KMS-11 (cell line): ENCODE data around the gene METAP1.
A peak's percentile ranks its signal among the peaks of the same experiment; 100 is the strongest.

ENCODE experiments used
- H2AFZ ChIP-seq: fragments of 200-600 bp; sonication (generic); 2 replicates; pipeline ENCODE4 v1.6.1; 2016; ENCODE audit warnings: antibody characterized with exemption, mixed run types, low read depth
- H3K27ac ChIP-seq: fragments of 200-600 bp; sonication (generic); 2 replicates; pipeline ENCODE4 v1.6.1; 2016; ENCODE audit warnings: mild to moderate bottlenecking, mixed run types
- H3K27me3 ChIP-seq: fragments of 200-600 bp; sonication (generic); 2 replicates; pipeline ENCODE4 v1.6.1; 2017; ENCODE audit warnings: mild to moderate bottlenecking, low read depth, mixed run types, moderate library complexity; ENCODE audit not compliant: insufficient read depth
- H3K36me3 ChIP-seq: fragments of 200-600 bp; sonication (generic); 2 replicates; pipeline ENCODE4 v1.6.1; 2017; ENCODE audit warnings: mild to moderate bottlenecking, mixed run types; ENCODE audit not compliant: insufficient read depth
- H3K4me1 ChIP-seq: fragments of 200-600 bp; sonication (generic); 2 replicates; pipeline ENCODE4 v1.6.1; 2016; ENCODE audit warnings: mild to moderate bottlenecking, low read depth, mixed run types; ENCODE audit not compliant: poor library complexity, severe bottlenecking
- H3K4me2 ChIP-seq: fragments of 200-600 bp; sonication (generic); 2 replicates; pipeline ENCODE4 v1.7.0; 2016; ENCODE audit warnings: mild to moderate bottlenecking, mixed run types
- H3K4me3 ChIP-seq: fragments of 200-600 bp; sonication (generic); IDR thresholded peaks from 2 replicates; pipeline ENCODE4 v1.6.1; 2017; ENCODE audit warnings: low read depth, low read length, mixed read lengths; ENCODE audit not compliant: insufficient read depth
- H3K79me2 ChIP-seq: fragments of 200-600 bp; sonication (generic); 2 replicates; pipeline ENCODE4 v1.6.1; 2016; ENCODE audit warnings: low read depth, mixed run types; ENCODE audit not compliant: insufficient read depth
- H3K9ac ChIP-seq: fragments of 200-600 bp; sonication (generic); 2 replicates; pipeline ENCODE4 v1.6.1; 2016; ENCODE audit warnings: mild to moderate bottlenecking, mixed run types
- H4K20me1 ChIP-seq: fragments of 200-600 bp; sonication (generic); 2 replicates; pipeline ENCODE4 v1.6.1; 2016; ENCODE audit warnings: mild to moderate bottlenecking, mixed run types; ENCODE audit not compliant: insufficient read depth
- TF ChIP-seq, protein P1 (sequence below): fragments of 200-600 bp; sonication (generic); conservative IDR thresholded peaks from 2 replicates; pipeline ENCODE4 v1.6.1; 2017; ENCODE audit warnings: low read depth, mild to moderate bottlenecking, antibody characterized with exemption, low read length, moderate library complexity, mixed read lengths

Gene METAP1

DNA sequence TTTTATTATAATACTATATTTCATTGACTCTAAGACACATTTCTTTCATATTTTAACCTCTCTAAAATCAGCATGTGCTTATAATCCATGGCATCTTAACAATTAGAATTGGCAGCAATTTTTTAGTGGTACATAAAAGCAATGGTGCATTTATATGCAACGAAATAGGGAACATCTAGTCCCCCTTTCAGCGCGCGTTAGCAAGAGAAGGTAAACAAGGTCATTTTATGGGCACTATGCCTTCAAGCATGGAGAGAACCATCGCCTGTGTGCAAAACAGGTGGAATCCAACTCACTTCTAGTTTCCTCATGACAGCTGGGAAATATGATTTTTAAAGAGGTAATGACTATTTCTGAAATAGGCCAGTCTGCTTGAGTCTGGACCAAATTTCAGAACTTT, 86.7 kb downstream of the METAP1 start:
- TF ChIP-seq, protein P1, sequence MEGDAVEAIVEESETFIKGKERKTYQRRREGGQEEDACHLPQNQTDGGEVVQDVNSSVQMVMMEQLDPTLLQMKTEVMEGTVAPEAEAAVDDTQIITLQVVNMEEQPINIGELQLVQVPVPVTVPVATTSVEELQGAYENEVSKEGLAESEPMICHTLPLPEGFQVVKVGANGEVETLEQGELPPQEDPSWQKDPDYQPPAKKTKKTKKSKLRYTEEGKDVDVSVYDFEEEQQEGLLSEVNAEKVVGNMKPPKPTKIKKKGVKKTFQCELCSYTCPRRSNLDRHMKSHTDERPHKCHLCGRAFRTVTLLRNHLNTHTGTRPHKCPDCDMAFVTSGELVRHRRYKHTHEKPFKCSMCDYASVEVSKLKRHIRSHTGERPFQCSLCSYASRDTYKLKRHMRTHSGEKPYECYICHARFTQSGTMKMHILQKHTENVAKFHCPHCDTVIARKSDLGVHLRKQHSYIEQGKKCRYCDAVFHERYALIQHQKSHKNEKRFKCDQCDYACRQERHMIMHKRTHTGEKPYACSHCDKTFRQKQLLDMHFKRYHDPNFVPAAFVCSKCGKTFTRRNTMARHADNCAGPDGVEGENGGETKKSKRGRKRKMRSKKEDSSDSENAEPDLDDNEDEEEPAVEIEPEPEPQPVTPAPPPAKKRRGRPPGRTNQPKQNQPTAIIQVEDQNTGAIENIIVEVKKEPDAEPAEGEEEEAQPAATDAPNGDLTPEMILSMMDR = no peak

DNA sequence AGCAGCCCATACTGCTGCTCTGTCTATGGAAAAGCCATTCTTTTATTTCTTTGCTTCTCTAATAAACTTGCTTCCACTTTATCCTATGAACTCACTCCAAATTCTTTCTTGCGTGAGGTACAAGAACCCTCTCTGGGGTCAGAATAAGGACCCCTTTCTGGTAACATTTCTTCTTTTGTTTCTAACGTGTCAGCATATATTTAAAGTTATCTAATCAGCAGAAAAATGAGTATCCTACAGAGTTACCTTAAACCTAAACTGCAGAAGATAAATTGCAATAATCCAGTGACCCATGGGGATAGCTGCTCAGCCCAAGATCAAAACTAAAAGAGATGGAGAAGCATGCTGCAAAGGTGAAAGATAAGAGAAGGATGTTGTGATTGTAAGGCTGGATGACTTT, 89.1 kb downstream of the METAP1 start:
- Histone ChIP-seq H3K4me3 (no peak overlapping the region), H3K4me2 (no peak overlapping the region), H3K36me3 (no peaks in the 10 kb centered on the region), H3K79me2 (peaks cover 20% of the 10 kb centered on the region), H3K27me3 (no peaks in the 10 kb centered on the region), H3K4me1 (peaks cover 12% of the 10 kb centered on the region), H4K20me1 (no peaks in the 10 kb centered on the region), H3K27ac (no peak overlapping the region), H2AFZ (no peak overlapping the region), H3K9ac (no peak overlapping the region)
- TF ChIP-seq, protein P1 = no peak

More for the DNA sequence above, 86.7 kb downstream of the METAP1 start:
- Histone ChIP-seq H3K9ac (no peak overlapping the region), H3K4me2 (no peak overlapping the region), H3K79me2 (peaks cover 11% of the 10 kb centered on the region; the same call in 1 of the 2 replicates), H3K36me3 (no peaks in the 10 kb centered on the region), H3K27me3 (no peaks in the 10 kb centered on the region), H4K20me1 (no peaks in the 10 kb centered on the region), H2AFZ (no peak overlapping the region), H3K4me3 (no peak overlapping the region), H3K4me1 (peaks cover 3% of the 10 kb centered on the region), H3K27ac (no peak overlapping the region)

DNA sequence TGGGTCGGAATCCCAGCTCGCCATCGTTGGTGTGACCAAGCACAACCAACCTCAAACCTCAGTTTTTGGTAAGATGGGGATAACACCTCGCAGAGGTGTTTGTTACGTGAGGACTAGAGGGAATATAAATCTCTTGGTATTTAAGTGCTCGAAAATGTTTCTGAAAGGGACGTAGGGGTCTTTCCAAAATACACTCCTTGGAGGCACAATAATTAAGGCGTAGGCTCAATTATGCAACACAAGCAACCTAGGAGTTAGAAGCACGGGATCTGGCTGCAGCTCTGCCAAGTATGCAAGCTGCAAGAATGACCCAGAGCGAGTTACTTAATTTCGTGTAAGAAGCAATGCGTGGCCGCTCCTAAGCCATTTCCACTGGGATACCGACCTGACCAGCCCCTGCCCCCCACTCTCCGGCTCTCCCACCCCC, 92.5 kb downstream of the METAP1 start:
- H3K4me1 ChIP-seq = peaks cover 17% of the 10 kb centered on the region
- H2AFZ ChIP-seq = peak overlapping the region; percentile 96; the same call in 1 of the 2 replicates
- H3K27ac ChIP-seq = no peak overlapping the region; the same call in 1 of the 2 replicates
- no peak overlapping the region for H3K4me3 ChIP-seq
- H3K27me3 ChIP-seq = no peaks in the 10 kb centered on the region
- no peaks in the 10 kb centered on the region for H4K20me1 ChIP-seq
- TF ChIP-seq, protein P1 = no peak
- no peaks in the 10 kb centered on the region for H3K36me3 ChIP-seq
- peak overlapping the region; percentile 86; the same call in 1 of the 2 replicates for H3K9ac ChIP-seq
- H3K4me2 ChIP-seq = peak overlapping the region; percentile 81
- H3K79me2 ChIP-seq = peaks cover 20% of the 10 kb centered on the region

DNA sequence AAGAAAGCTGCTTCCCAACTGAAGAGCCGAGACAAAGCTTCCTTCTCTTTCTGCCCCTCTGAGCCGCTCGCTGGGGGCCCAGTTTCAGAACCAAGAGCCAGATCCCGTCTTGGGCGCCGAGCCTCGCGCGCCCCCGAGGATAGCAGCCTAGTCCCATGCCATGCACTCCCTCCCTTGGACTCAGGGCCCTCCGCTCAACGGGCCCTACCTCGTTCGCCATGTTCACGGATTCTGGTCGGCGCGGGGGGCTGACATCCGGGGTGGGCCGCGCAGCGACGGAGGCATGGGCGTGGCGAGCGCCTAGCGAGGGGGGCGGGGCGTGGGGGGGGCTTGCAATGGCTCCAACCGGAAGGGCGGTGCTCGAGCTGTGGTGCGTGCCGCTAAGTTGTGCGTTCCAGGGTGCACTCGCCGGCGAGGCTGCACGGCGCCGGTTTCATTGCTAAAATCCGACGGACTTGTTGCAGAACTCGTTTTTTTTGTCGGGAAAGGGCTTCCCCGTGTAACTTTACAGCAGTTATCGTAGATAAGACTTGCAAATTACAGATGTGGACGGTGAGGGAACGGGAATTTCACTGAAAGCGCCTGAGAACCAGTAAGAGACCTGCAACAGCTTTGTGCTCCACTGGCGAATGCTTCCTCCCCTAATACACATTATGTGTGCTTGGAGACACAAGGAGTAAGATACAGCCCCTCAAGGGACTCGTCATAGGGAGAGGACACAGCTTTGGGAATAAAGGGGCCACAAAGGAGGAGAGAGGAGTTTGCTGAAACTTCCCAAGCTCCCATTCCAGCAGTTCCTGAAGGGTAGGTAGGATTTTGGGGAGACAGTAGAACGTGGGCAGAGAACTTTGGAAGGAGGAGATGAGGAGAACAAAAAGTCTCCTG, 93.2 kb downstream of the METAP1 start, which contains the start of gene ADH5:
Gene ADH5, minus strand, starts transcription at position 308 of the 885 bp plus-strand sequence. Its CDS starts 88 bp downstream, at position 220.
- Histone ChIP-seq H3K9ac (peak within 1 kb of the TSS; percentile 86), H3K27ac (peak within 1 kb of the TSS; percentile 68), H3K36me3 (no peaks in the 10 kb centered on the region), H4K20me1 (no peaks in the 10 kb centered on the region), H3K4me1 (peaks cover 17% of the 10 kb centered on the region), H3K79me2 (peaks cover 20% of the 10 kb centered on the region), H3K4me2 (peak within 1 kb of the TSS; percentile 81), H3K4me3 (no peak within 1 kb of the TSS), H3K27me3 (no peaks in the 10 kb centered on the region), H2AFZ (peak within 1 kb of the TSS; percentile 96)
- TF ChIP-seq, protein P1 = no peak
